ENCODE results near the gene USF2. TPM values are rescaled to one million over a fixed set of nuclear protein-coding genes. Genes with fewer than 3 reads are reported as not detected.

USF2 gene
- polyA plus RNA-seq, 1 of the 3 experiments (the other 2 are of a cell fraction): 102 TPM

DNA sequence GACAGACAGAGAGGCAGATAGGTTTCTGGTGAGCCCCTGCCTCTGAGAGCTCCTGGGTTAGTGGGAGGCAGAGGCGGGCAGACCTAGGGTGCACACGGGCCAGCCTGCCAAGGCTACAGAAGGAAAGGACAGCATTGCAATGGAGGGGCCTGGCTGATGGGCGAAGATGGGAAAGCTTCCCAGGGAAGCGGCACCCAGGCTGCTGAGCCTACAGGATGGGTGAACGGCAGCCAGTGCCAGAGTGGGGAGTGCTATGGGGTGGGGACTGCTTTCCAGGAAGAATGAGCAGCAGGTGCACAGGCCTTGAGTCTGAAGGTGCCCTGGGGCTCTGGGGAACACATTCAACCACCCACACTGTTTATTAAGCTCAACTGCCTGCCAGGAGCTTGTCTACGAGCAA is 22.5 kb downstream of the USF2 start:
- CTCF ChIA-PET: interaction anchor here (1.6 kb wide), 1 partner anchor 21 kb away, joined by 5 read pairs; no protein-coding TSS in a partner anchor

DNA sequence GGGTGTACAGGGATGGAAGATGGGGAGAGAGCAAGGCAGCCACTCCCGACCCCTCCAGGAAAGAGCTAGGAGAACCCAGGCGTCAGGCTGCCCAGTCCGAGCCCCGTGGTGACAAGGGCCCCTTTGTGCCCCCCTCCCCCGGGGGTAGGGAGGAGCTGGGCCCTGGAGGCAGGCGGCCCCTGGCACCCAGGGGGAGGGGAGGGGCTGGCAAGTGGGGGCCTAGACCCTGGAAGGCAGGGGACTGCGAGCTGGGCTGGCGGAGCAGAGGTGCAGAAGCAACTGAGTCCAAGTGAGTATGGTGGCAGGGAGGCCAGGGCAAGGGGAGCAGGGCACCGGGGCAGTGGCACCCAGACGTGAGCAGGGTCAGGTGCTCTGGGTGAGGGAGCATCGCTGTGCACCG is 23.2 kb downstream of the USF2 start, which contains the start of gene MAG:
Gene MAG, plus strand, starts transcription at position 246 of the 400 bp plus-strand sequence. CDS start 3,248 bp downstream, outside the sequence.
- no peak within 1 kb of the TSS for H3K27ac ChIP-seq (ENCODE audit: low read depth in 2 of 2, low read length in 1 of 2)
- no peak within 1 kb of the TSS for H2AFZ ChIP-seq (ENCODE audit: low read depth)
- no peaks in the 10 kb centered on the region for H4K20me1 ChIP-seq (ENCODE audit: insufficient read depth)
- no peak for DNase-seq
- no peak within 1 kb of the TSS for H3K4me2 ChIP-seq
- H3K9me3 ChIP-seq: no peaks in the 10 kb centered on the region
- H3K27me3 ChIP-seq (ENCODE audit: insufficient read depth): peaks cover 82% of the 10 kb centered on the region
- WGBS (ENCODE audit: low lambda C conversion rate): 13% methylated on average over 11 of the region's 12 CpGs
- CTCF ChIA-PET: interaction anchor here (1.6 kb wide), 1 partner anchor 22 kb away, joined by 5 read pairs; no protein-coding TSS in a partner anchor
- no peaks in the 10 kb centered on the region for H3F3A ChIP-seq (replicated peaks; ENCODE audit: insufficient read depth)
- no peaks in the 10 kb centered on the region for H3K9me2 ChIP-seq
- H3K4me1 ChIP-seq (ENCODE audit: control insufficient read depth in 1 of 2, insufficient read depth in 2 of 2, low read depth in 1 of 2, low read length in 1 of 2): no peaks in the 10 kb centered on the region
- H3K36me3 ChIP-seq (replicated peaks in 1 of 2; ENCODE audit: control insufficient read depth in 1 of 2, insufficient read depth in 2 of 2, low read length in 1 of 2): no peaks in the 10 kb centered on the region
- no peaks in the 10 kb centered on the region for H3K79me2 ChIP-seq (ENCODE audit: insufficient read depth)
- H3K9ac ChIP-seq: no peak within 1 kb of the TSS
- POLR2A ChIA-PET: no interaction called here
- H3K4me3 ChIP-seq (ENCODE audit: low read depth in 2 of 2, low read length in 1 of 2): no peak within 1 kb of the TSS
- TF ChIP-seq, protein P1, sequence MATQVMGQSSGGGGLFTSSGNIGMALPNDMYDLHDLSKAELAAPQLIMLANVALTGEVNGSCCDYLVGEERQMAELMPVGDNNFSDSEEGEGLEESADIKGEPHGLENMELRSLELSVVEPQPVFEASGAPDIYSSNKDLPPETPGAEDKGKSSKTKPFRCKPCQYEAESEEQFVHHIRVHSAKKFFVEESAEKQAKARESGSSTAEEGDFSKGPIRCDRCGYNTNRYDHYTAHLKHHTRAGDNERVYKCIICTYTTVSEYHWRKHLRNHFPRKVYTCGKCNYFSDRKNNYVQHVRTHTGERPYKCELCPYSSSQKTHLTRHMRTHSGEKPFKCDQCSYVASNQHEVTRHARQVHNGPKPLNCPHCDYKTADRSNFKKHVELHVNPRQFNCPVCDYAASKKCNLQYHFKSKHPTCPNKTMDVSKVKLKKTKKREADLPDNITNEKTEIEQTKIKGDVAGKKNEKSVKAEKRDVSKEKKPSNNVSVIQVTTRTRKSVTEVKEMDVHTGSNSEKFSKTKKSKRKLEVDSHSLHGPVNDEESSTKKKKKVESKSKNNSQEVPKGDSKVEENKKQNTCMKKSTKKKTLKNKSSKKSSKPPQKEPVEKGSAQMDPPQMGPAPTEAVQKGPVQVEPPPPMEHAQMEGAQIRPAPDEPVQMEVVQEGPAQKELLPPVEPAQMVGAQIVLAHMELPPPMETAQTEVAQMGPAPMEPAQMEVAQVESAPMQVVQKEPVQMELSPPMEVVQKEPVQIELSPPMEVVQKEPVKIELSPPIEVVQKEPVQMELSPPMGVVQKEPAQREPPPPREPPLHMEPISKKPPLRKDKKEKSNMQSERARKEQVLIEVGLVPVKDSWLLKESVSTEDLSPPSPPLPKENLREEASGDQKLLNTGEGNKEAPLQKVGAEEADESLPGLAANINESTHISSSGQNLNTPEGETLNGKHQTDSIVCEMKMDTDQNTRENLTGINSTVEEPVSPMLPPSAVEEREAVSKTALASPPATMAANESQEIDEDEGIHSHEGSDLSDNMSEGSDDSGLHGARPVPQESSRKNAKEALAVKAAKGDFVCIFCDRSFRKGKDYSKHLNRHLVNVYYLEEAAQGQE (IDR thresholded peaks at IDR 0.05; ENCODE audit: low read depth, low read length): no peak
- TF ChIP-seq FOSL2 (IDR thresholded peaks at IDR 0.05; ENCODE audit: borderline replicate concordance, low read depth) (no peak), PBX3 (IDR thresholded peaks at IDR 0.05) (no peak), GATA2 (CRISPR knock-in tag; IDR thresholded peaks at IDR 0.05) (no peak), CHD2 (IDR thresholded peaks at IDR 0.05; ENCODE audit: low read length, partially characterized antibody) (no peak)
- TF ChIP-seq, protein P2, sequence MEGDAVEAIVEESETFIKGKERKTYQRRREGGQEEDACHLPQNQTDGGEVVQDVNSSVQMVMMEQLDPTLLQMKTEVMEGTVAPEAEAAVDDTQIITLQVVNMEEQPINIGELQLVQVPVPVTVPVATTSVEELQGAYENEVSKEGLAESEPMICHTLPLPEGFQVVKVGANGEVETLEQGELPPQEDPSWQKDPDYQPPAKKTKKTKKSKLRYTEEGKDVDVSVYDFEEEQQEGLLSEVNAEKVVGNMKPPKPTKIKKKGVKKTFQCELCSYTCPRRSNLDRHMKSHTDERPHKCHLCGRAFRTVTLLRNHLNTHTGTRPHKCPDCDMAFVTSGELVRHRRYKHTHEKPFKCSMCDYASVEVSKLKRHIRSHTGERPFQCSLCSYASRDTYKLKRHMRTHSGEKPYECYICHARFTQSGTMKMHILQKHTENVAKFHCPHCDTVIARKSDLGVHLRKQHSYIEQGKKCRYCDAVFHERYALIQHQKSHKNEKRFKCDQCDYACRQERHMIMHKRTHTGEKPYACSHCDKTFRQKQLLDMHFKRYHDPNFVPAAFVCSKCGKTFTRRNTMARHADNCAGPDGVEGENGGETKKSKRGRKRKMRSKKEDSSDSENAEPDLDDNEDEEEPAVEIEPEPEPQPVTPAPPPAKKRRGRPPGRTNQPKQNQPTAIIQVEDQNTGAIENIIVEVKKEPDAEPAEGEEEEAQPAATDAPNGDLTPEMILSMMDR (IDR thresholded peaks at IDR 0.05): no peak

More for the DNA sequence above, 22.5 kb downstream of the USF2 start:
- Histone ChIP-seq H3F3A (replicated peaks; ENCODE audit: insufficient read depth) (no peaks in the 10 kb centered on the region), H3K27ac (ENCODE audit: low read depth in 2 of 2, low read length in 1 of 2) (no peak overlapping the region), H3K4me2 (no peak overlapping the region), H2AFZ (ENCODE audit: low read depth) (no peak overlapping the region), H4K20me1 (ENCODE audit: insufficient read depth) (no peaks in the 10 kb centered on the region), H3K79me2 (ENCODE audit: insufficient read depth) (no peaks in the 10 kb centered on the region), H3K9me2 (no peaks in the 10 kb centered on the region), H3K27me3 (ENCODE audit: insufficient read depth) (peaks cover 81% of the 10 kb centered on the region), H3K36me3 (replicated peaks in 1 of 2; ENCODE audit: control insufficient read depth in 1 of 2, insufficient read depth in 2 of 2, low read length in 1 of 2) (no peaks in the 10 kb centered on the region), H3K9me3 (no peaks in the 10 kb centered on the region), H3K4me3 (ENCODE audit: low read depth in 2 of 2, low read length in 1 of 2) (no peak overlapping the region), H3K9ac (no peak overlapping the region), H3K4me1 (ENCODE audit: control insufficient read depth in 1 of 2, insufficient read depth in 2 of 2, low read depth in 1 of 2, low read length in 1 of 2) (no peaks in the 10 kb centered on the region)
- no peak for DNase-seq
- TF ChIP-seq SIN3A (IDR thresholded peaks at IDR 0.05; ENCODE audit: borderline replicate concordance, low read depth, low read length) (no peak), FOXJ3 (CRISPR knock-in tag; IDR thresholded peaks at IDR 0.05) (no peak), TCF12 (IDR thresholded peaks at IDR 0.05) (no peak), YY1 (IDR thresholded peaks at IDR 0.05; ENCODE audit: low read depth) (no peak), NRF1 (IDR thresholded peaks at IDR 0.05; ENCODE audit: low read depth, low read length) (no peak), TEAD4 (IDR thresholded peaks at IDR 0.05; ENCODE audit: borderline replicate concordance, insufficient read depth) (no peak), MXI1 (IDR thresholded peaks at IDR 0.05; ENCODE audit: low read depth, low read length) (no peak), MEF2A (IDR thresholded peaks at IDR 0.05; ENCODE audit: borderline replicate concordance, low read depth) (no peak), GATA2 (CRISPR knock-in tag; IDR thresholded peaks at IDR 0.05) (no peak), RFX5 (IDR thresholded peaks at IDR 0.05; ENCODE audit: low read length) (no peak), ELF1 (IDR thresholded peaks at IDR 0.05) (no peak), EP300 (IDR thresholded peaks at IDR 0.05; ENCODE audit: borderline replicate concordance in 1 of 2, low read depth in 1 of 2, low read length in 1 of 2) (no peak), RAD21 (IDR thresholded peaks at IDR 0.05; ENCODE audit: low read length) (no peak), MAX (IDR thresholded peaks at IDR 0.05; ENCODE audit: low read depth) (no peak), SMC3 (IDR thresholded peaks at IDR 0.05; ENCODE audit: low read depth, low read length) (no peak), NFIC (IDR thresholded peaks at IDR 0.05; ENCODE audit: borderline replicate concordance) (no peak), RXRA (IDR thresholded peaks at IDR 0.05; ENCODE audit: borderline replicate concordance, low read depth) (no peak)
- TF ChIP-seq, protein P1 (IDR thresholded peaks at IDR 0.05; ENCODE audit: low read depth, low read length): no peak
- WGBS (ENCODE audit: low lambda C conversion rate): 20% methylated on average over 6 of the region's 6 CpGs
- POLR2A ChIA-PET: no interaction called here
